HG02759 (cell line): ENCODE measurements around the gene PRIM2.
"Not testable (repeated sequence)": the region's sequence is repeated elsewhere in the genome, so short reads cannot be mapped to it uniquely, and the experiment has no call there.

Source experiments
- ATAC-seq: cut with Tn5 transposase; IDR thresholded peaks from one replicate; pipeline ENCODE4 v1.9.1; 2021; ENCODE audit warnings: mild to moderate bottlenecking, moderate library complexity; ENCODE audit not compliant: unreplicated experiment

The PRIM2 gene

GRCh38 chr6:57443181-57443580 lies 125.8 kb downstream of the PRIM2 start:
- ATAC-seq = not testable (repeated sequence)

GRCh38 chr6:57444787-57445186 lies 127.4 kb downstream of the PRIM2 start:
- ATAC-seq = not testable (repeated sequence)

- peak; percentile 55 for ATAC-seq
Measured at GRCh38 chr6:57445379-57445778, 127.9 kb downstream of the PRIM2 start.

GRCh38 chr6:57445790-57446468 lies 128.5 kb downstream of the PRIM2 start:
- ATAC-seq = peak; percentile 78

GRCh38 chr6:57449496-57450066 lies 132.2 kb downstream of the PRIM2 start:
- not testable (repeated sequence) for ATAC-seq

- not testable (repeated sequence) for ATAC-seq
Measured at GRCh38 chr6:57459781-57460180, 142.4 kb downstream of the PRIM2 start.

- ATAC-seq = not testable (repeated sequence)
Measured at GRCh38 chr6:57461022-57461421, 143.6 kb downstream of the PRIM2 start.

- ATAC-seq = not testable (repeated sequence)
Measured at GRCh38 chr6:57463809-57464208, 146.4 kb downstream of the PRIM2 start.

- not testable (repeated sequence) for ATAC-seq
Measured at GRCh38 chr6:57465968-57466367, 148.5 kb downstream of the PRIM2 start.

- ATAC-seq = no peak
Measured at GRCh38 chr6:57469072-57469471, 151.6 kb downstream of the PRIM2 start.

- not testable (repeated sequence) for ATAC-seq
Measured at GRCh38 chr6:57470148-57470547, 152.7 kb downstream of the PRIM2 start.

GRCh38 chr6:57471314-57471864 lies 154.0 kb downstream of the PRIM2 start:
- not testable (repeated sequence) for ATAC-seq

- not testable (repeated sequence) for ATAC-seq
Measured at GRCh38 chr6:57472861-57473362, 155.5 kb downstream of the PRIM2 start.

GRCh38 chr6:57474862-57475475 lies 157.5 kb downstream of the PRIM2 start:
- ATAC-seq = not testable (repeated sequence)

GRCh38 chr6:57475656-57476055 lies 158.2 kb downstream of the PRIM2 start:
- ATAC-seq = not testable (repeated sequence)

- ATAC-seq = not testable (repeated sequence)
Measured at GRCh38 chr6:57480194-57480593, 162.8 kb downstream of the PRIM2 start.

GRCh38 chr6:57481121-57481520 lies 163.7 kb downstream of the PRIM2 start:
- not testable (repeated sequence) for ATAC-seq

GRCh38 chr6:57482471-57482870 lies 165.0 kb downstream of the PRIM2 start:
- not testable (repeated sequence) for ATAC-seq

- ATAC-seq = not testable (repeated sequence)
Measured at GRCh38 chr6:57486494-57487081, 169.2 kb downstream of the PRIM2 start.

GRCh38 chr6:57488551-57488950 lies 171.1 kb downstream of the PRIM2 start:
- not testable (repeated sequence) for ATAC-seq

- not testable (repeated sequence) for ATAC-seq
Measured at GRCh38 chr6:57489887-57490286, 172.5 kb downstream of the PRIM2 start.
